Common myeloid progenitor, CD34-positive (primary cell): ENCODE results near the gene LRP8.

Experiments
- CTCF ChIA-PET: fragments of 350-600 bp; sonication (Branson Sonifier 250); formaldehyde crosslinking; loops from one replicate; lab custom pipeline; 2021; ENCODE audit warnings: antibody characterized with exemption; lab: Charles Lee
- POLR2A ChIA-PET: fragments of 350-600 bp; sonication (Branson Sonifier 250); formaldehyde crosslinking; loops from one replicate; lab custom pipeline; 2021; ENCODE audit warnings: antibody characterized with exemption; lab: Charles Lee
- DNase-seq, 3 donors: peaks; one replicate each; pipeline versions ENCODE4 v3.0.0 to v3.0.0-alpha.2; 2013
- H3K27ac ChIP-seq, 2 experiments: 1 replicate in 1 of 2; 2 replicates in 1 of 2; pipeline ENCODE4 v1.7.0; 2013; ENCODE audit warnings: inconsistent platforms in 2 of 2, low read length in 2 of 2, mild to moderate bottlenecking in 2 of 2, low read depth in 1 of 2, moderate library complexity in 1 of 2; ENCODE audit not compliant: severe bottlenecking in 2 of 2, insufficient read depth in 1 of 2, poor library complexity in 1 of 2
- H3K27me3 ChIP-seq, 5 experiments: replicated peaks in 2 of 5; 1 replicate in 3 of 5; 2 replicates in 2 of 5; pipeline versions ENCODE4 v1.6.1 to v1.7.0; 2013; ENCODE audit warnings: low read length in 4 of 5, mild to moderate bottlenecking in 2 of 5, moderate library complexity in 2 of 5, inconsistent platforms in 1 of 5; ENCODE audit not compliant: insufficient read depth in 5 of 5, control insufficient read depth in 4 of 5
- H3K36me3 ChIP-seq, 4 experiments: 1 replicate in 2 of 4; 2 replicates in 2 of 4; pipeline versions ENCODE4 v1.6.1 to v1.7.0; 2013; ENCODE audit warnings: low read length in 3 of 4, control low read depth in 1 of 4, mild to moderate bottlenecking in 1 of 4; ENCODE audit not compliant: control insufficient read depth in 4 of 4, insufficient read depth in 4 of 4
- H3K4me1 ChIP-seq, 4 experiments: 1 replicate in 3 of 4; 2 replicates in 1 of 4; pipeline versions ENCODE4 v1.6.1 to v1.7.1; 2013; ENCODE audit warnings: low read length in 3 of 4, mild to moderate bottlenecking in 3 of 4, control low read depth in 1 of 4, inconsistent platforms in 1 of 4, moderate library complexity in 1 of 4; ENCODE audit not compliant: control insufficient read depth in 4 of 4, insufficient read depth in 4 of 4; ENCODE audit errors: control extremely low read depth in 1 of 4
- H3K4me3 ChIP-seq, 7 experiments: 1 replicate in 4 of 7; 2 replicates in 3 of 7; pipeline versions ENCODE4 v1.5.1 to v1.7.0; 2013; ENCODE audit warnings: mild to moderate bottlenecking in 7 of 7, low read length in 6 of 7, moderate library complexity in 6 of 7, inconsistent platforms in 2 of 7, low read depth in 2 of 7, control low read depth in 1 of 7; ENCODE audit not compliant: insufficient read depth in 4 of 7, control insufficient read depth in 1 of 7; ENCODE audit errors: extremely low read depth in 1 of 7
- H3K9me3 ChIP-seq, 5 experiments: 1 replicate in 4 of 5; 2 replicates in 1 of 5; pipeline versions ENCODE4 v1.6.1 to v1.7.1; 2013; ENCODE audit warnings: low read length in 4 of 5, mild to moderate bottlenecking in 2 of 5, inconsistent platforms in 1 of 5, low read depth in 1 of 5, moderate library complexity in 1 of 5; ENCODE audit not compliant: control insufficient read depth in 4 of 5, insufficient read depth in 2 of 5; ENCODE audit errors: control extremely low read depth in 1 of 5
- WGBS: methylation state at CpG from one replicate; pipeline ENCODE4 v1.1.5; 2013; ENCODE audit not compliant: insufficient coverage; 5-methylcytosine and 5-hydroxymethylcytosine counted together

LRP8 gene

GRCh38 chr1:53321366-53321765, 6.5 kb downstream of the LRP8 start:
- POLR2A ChIA-PET, result no interaction called here
- peak; percentile 47 to 60 (median 57) for DNase-seq
- no peak overlapping the region for H3K4me3 ChIP-seq
- CTCF ChIA-PET, result interaction anchor here (0.9 to 10.2 kb wide), 9 partner anchors 9 to 74 kb away, joined by 3 to 79 read pairs (median 3); no protein-coding TSS in a partner anchor
- no peak overlapping the region for H3K27ac ChIP-seq
- H3K9me3 ChIP-seq, result no peaks in the 10 kb centered on the region
- peaks cover 2 to 88% (median 9%) of the 10 kb centered on the region in 4 experiments for H3K36me3 ChIP-seq
- H3K27me3 ChIP-seq, result no peaks in the 10 kb centered on the region
- WGBS, result 43% methylated on average over 4 of the region's 5 CpGs
- H3K4me1 ChIP-seq, result peaks cover 3 to 68% (median 49%) of the 10 kb centered on the region in 4 experiments

GRCh38 chr1:53320646-53321045, 7.2 kb downstream of the LRP8 start:
- 96% methylated on average over 5 of the region's 7 CpGs for WGBS
- no peaks in the 10 kb centered on the region for H3K9me3 ChIP-seq
- H3K4me1 ChIP-seq, result peaks cover 3 to 72% (median 51%) of the 10 kb centered on the region in 4 experiments
- no peak overlapping the region for H3K4me3 ChIP-seq
- peaks cover 2 to 93% (median 9%) of the 10 kb centered on the region in 4 experiments for H3K36me3 ChIP-seq
- no peak for DNase-seq
- no peak overlapping the region for H3K27ac ChIP-seq
- H3K27me3 ChIP-seq, result no peaks in the 10 kb centered on the region
- ChIA-PET CTCF (interaction anchor here (0.9 to 10.2 kb wide), 7 partner anchors 8 to 57 kb away, joined by 3 to 79 read pairs (median 4); no protein-coding TSS in a partner anchor), POLR2A (no interaction called here)

GRCh38 chr1:53319296-53320101, 8.4 kb downstream of the LRP8 start:
- peaks cover 0 to 72% (median 45%) of the 10 kb centered on the region in 4 experiments for H3K4me1 ChIP-seq
- peak overlapping the region in 1 of 7 experiments; percentile 17 for H3K4me3 ChIP-seq
- H3K36me3 ChIP-seq, result peaks cover under 1 to 93% (median 9%) of the 10 kb centered on the region in 4 experiments
- CTCF ChIA-PET, result interaction anchor here (0.6 to 10.2 kb wide), 6 partner anchors 33 to 73 kb away, joined by 3 to 79 read pairs (median 4); no protein-coding TSS in a partner anchor
- WGBS, result 85% methylated on average over 16 of the region's 20 CpGs
- POLR2A ChIA-PET, result interaction anchor here (0.6 kb wide), 1 partner anchor 61 kb away, joined by 3 read pairs; no protein-coding TSS in a partner anchor
- no peaks in the 10 kb centered on the region for H3K9me3 ChIP-seq
- no peak overlapping the region for H3K27ac ChIP-seq
- peak; percentile 37 to 77 (median 63) for DNase-seq
- no peaks in the 10 kb centered on the region for H3K27me3 ChIP-seq

GRCh38 chr1:53317646-53318539, 10.0 kb downstream of the LRP8 start:
- H3K27me3 ChIP-seq, result no peaks in the 10 kb centered on the region
- peaks cover 0 to 93% (median 9%) of the 10 kb centered on the region in 4 experiments for H3K36me3 ChIP-seq
- H3K27ac ChIP-seq, result peak overlapping the region in 1 of 2 experiments; percentile 2
- CTCF ChIA-PET, result interaction anchor here (0.9 to 10.2 kb wide), 6 partner anchors 9 to 76 kb away, joined by 3 to 79 read pairs (median 6); no protein-coding TSS in a partner anchor
- 96% methylated on average over 9 of the region's 13 CpGs for WGBS
- H3K4me1 ChIP-seq, result peaks cover 0 to 85% (median 43%) of the 10 kb centered on the region in 4 experiments
- POLR2A ChIA-PET, result interaction anchor here (1.6 kb wide), 1 partner anchor 8 kb away, joined by 3 read pairs; no protein-coding TSS in a partner anchor
- no peak overlapping the region for H3K4me3 ChIP-seq
- DNase-seq, result no peak
- H3K9me3 ChIP-seq, result no peaks in the 10 kb centered on the region

GRCh38 chr1:53316766-53317581, 10.9 kb downstream of the LRP8 start:
- Histone ChIP-seq H3K27ac (peak overlapping the region in 1 of 2 experiments; percentile 28), H3K9me3 (no peaks in the 10 kb centered on the region), H3K36me3 (peaks cover 0 to 93% (median 6%) of the 10 kb centered on the region in 4 experiments), H3K27me3 (no peaks in the 10 kb centered on the region), H3K4me1 (peaks cover 0 to 89% (median 48%) of the 10 kb centered on the region in 4 experiments), H3K4me3 (peak overlapping the region in 1 of 7 experiments; percentile 39)
- CTCF ChIA-PET, result interaction anchor here (0.9 to 10.2 kb wide), 9 partner anchors 10 to 157 kb away, joined by 3 to 79 read pairs (median 4); no protein-coding TSS in a partner anchor
- POLR2A ChIA-PET, result interaction anchor here (1.6 kb wide), 1 partner anchor 9 kb away, joined by 3 read pairs; no protein-coding TSS in a partner anchor
- DNase-seq, result peak; percentile 23 to 55 (median 55)
- 46% methylated on average over 7 of the region's 17 CpGs for WGBS

GRCh38 chr1:53316424-53316765, 11.5 kb downstream of the LRP8 start:
- Histone ChIP-seq H3K36me3 (peaks cover 0 to 92% (median 6%) of the 10 kb centered on the region in 4 experiments), H3K4me3 (peak overlapping the region in 1 of 7 experiments; percentile 39), H3K27me3 (no peaks in the 10 kb centered on the region), H3K27ac (peak overlapping the region in 1 of 2 experiments; percentile 28), H3K4me1 (peaks cover 0 to 92% (median 53%) of the 10 kb centered on the region in 4 experiments), H3K9me3 (no peaks in the 10 kb centered on the region)
- ChIA-PET POLR2A (interaction anchor here (1.6 kb wide), 1 partner anchor 10 kb away, joined by 3 read pairs; no protein-coding TSS in a partner anchor), CTCF (interaction anchor here (0.9 to 10.2 kb wide), 7 partner anchors 10 to 158 kb away, joined by 3 to 79 read pairs (median 4); no protein-coding TSS in a partner anchor)
- no peak for DNase-seq
- WGBS, result 22% methylated on average over 1 of the region's 1 CpG
